ENCODE measurements around the gene GADL1. TPM values are rescaled to one million over a fixed set of nuclear protein-coding genes. Genes with fewer than 3 reads are reported as not detected.

GADL1 gene
- total RNA-seq, 1 donor, result 0.18 TPM

GRCh38 chr3:30690199-30690598, 204.3 kb downstream of the GADL1 start:
- no peak for TF ChIP-seq CTCF (IDR thresholded peaks at IDR 0.05; ENCODE audit: insufficient read depth, low read length)
- DNase-seq (ENCODE audit: low read depth), result no peak
- H3K4me3 ChIP-seq (ENCODE audit: low read depth, low read length), result no peak overlapping the region

GRCh38 chr3:30688776-30689641, 205.5 kb downstream of the GADL1 start:
- H3K4me3 ChIP-seq (ENCODE audit: low read depth, low read length), result no peak overlapping the region
- peak; percentile 80 for DNase-seq (ENCODE audit: low read depth)
- no peak for TF ChIP-seq CTCF (IDR thresholded peaks at IDR 0.05; ENCODE audit: insufficient read depth, low read length)

- no peak for DNase-seq (ENCODE audit: low read depth)
- no peak for TF ChIP-seq CTCF (IDR thresholded peaks at IDR 0.05; ENCODE audit: insufficient read depth, low read length)
- no peak overlapping the region for H3K4me3 ChIP-seq (ENCODE audit: low read depth, low read length)
Observed at GRCh38 chr3:30687930-30688570, 206.4 kb downstream of the GADL1 start.

GRCh38 chr3:30686799-30687198, 207.7 kb downstream of the GADL1 start:
- TF ChIP-seq CTCF (IDR thresholded peaks at IDR 0.05; ENCODE audit: insufficient read depth, low read length), result no peak
- no peak overlapping the region for H3K4me3 ChIP-seq (ENCODE audit: low read depth, low read length)
- no peak for DNase-seq (ENCODE audit: low read depth)

- TF ChIP-seq CTCF (IDR thresholded peaks at IDR 0.05; ENCODE audit: insufficient read depth, low read length), result no peak
- no peak for DNase-seq (ENCODE audit: low read depth)
- no peak overlapping the region for H3K4me3 ChIP-seq (ENCODE audit: low read depth, low read length)
Observed at GRCh38 chr3:30686176-30686575, 208.3 kb downstream of the GADL1 start.

- TF ChIP-seq CTCF (IDR thresholded peaks at IDR 0.05; ENCODE audit: insufficient read depth, low read length), result no peak
- H3K4me3 ChIP-seq (ENCODE audit: low read depth, low read length), result no peak overlapping the region
- no peak for DNase-seq (ENCODE audit: low read depth)
Observed at GRCh38 chr3:30685267-30685667, 209.2 kb downstream of the GADL1 start.
